LNCaP clone FGC (cell line): Measurements from ENCODE around the gene CPZ.

Experiments used
- DNase-seq: peaks from one replicate; pipeline ENCODE4 v3.0.0-alpha.2; 2011; ENCODE audit warnings: low read depth
- H3K4me3 ChIP-seq: 2 replicates; pipeline ENCODE4 v1.5.1; 2011; ENCODE audit warnings: mild to moderate bottlenecking, low read depth, low read length, control low read depth
- CTCF ChIP-seq: IDR thresholded peaks from 2 replicates; pipeline ENCODE4 v1.5.1; 2012; ENCODE audit warnings: mild to moderate bottlenecking; ENCODE audit not compliant: control insufficient read depth, insufficient read depth; ENCODE audit errors: extremely low read depth

CPZ gene

GRCh38 chr4:8637456-8637984 lies 45.0 kb downstream of the CPZ start:
- no peak for TF ChIP-seq CTCF

GRCh38 chr4:8639021-8639420 lies 46.5 kb downstream of the CPZ start:
- no peak for DNase-seq
- no peak overlapping the region for H3K4me3 ChIP-seq
- no peak for TF ChIP-seq CTCF

More at GRCh38 chr4:8637456-8637984, 45.0 kb downstream of the CPZ start:
- DNase-seq = no peak
- H3K4me3 ChIP-seq = no peak overlapping the region

- no peak for DNase-seq
- H3K4me3 ChIP-seq = no peak overlapping the region
- no peak for TF ChIP-seq CTCF
Observed at GRCh38 chr4:8639777-8640720, 47.5 kb downstream of the CPZ start.

- no peak for TF ChIP-seq CTCF
- no peak for DNase-seq
- no peak overlapping the region for H3K4me3 ChIP-seq
Observed at GRCh38 chr4:8640816-8641215, 48.3 kb downstream of the CPZ start.

- TF ChIP-seq CTCF = no peak
- DNase-seq = no peak
- no peak overlapping the region for H3K4me3 ChIP-seq
Observed at GRCh38 chr4:8641256-8641655, 48.7 kb downstream of the CPZ start.

- no peak for TF ChIP-seq CTCF
- no peak overlapping the region for H3K4me3 ChIP-seq
- DNase-seq = no peak
Observed at GRCh38 chr4:8641931-8642650, 49.5 kb downstream of the CPZ start.
